ENCODE measurements around the gene PPP1R10.

- TF ChIP-seq CTCF (IDR thresholded peaks at IDR 0.05) (no peak), POLR2A (IDR thresholded peaks at IDR 0.05) (no peak), EP300 (IDR thresholded peaks at IDR 0.05) (no peak)
These were observed 3.6 kb downstream of the PPP1R10 start for GRCh38 chr6:30613251-30614043.
